IPS-20b (cell line): ENCODE data around the gene YWHAQ.

Experiments
- H3K27ac ChIP-seq: one replicate; pipeline ENCODE4 v1.5.1; 2013; ENCODE audit warnings: low read length
- H3K27me3 ChIP-seq: 2 replicates; pipeline ENCODE4 v1.6.1; 2013; ENCODE audit warnings: mild to moderate bottlenecking, low read length, inconsistent platforms; ENCODE audit not compliant: insufficient read depth
- H3K36me3 ChIP-seq: 2 replicates; pipeline ENCODE4 v1.6.1; 2013; ENCODE audit warnings: low read depth, mild to moderate bottlenecking, inconsistent platforms, low read length, moderate library complexity; ENCODE audit not compliant: insufficient read depth
- H3K4me1 ChIP-seq: 2 replicates; pipeline ENCODE4 v1.6.1; 2013; ENCODE audit warnings: mild to moderate bottlenecking, control low read depth, inconsistent platforms, low read length, moderate library complexity; ENCODE audit not compliant: insufficient read depth
- H3K4me3 ChIP-seq: 2 replicates; pipeline ENCODE4 v1.5.1; 2013; ENCODE audit warnings: mild to moderate bottlenecking, low read length, inconsistent platforms
- H3K9ac ChIP-seq: 2 replicates; pipeline ENCODE4 v1.6.1; 2013; ENCODE audit warnings: low read depth, mild to moderate bottlenecking, inconsistent platforms, low read length, moderate library complexity
- H3K9me3 ChIP-seq: 2 replicates; pipeline ENCODE4 v1.6.1; 2013; ENCODE audit warnings: mild to moderate bottlenecking, low read depth, low read length, inconsistent platforms; ENCODE audit not compliant: insufficient read depth

Gene YWHAQ

GRCh38 chr2:9582624-9583023 lies 48.2 kb downstream of the YWHAQ start:
- Histone ChIP-seq H3K36me3 (peaks cover 48% of the 10 kb centered on the region), H3K4me1 (no peaks in the 10 kb centered on the region), H3K9me3 (no peaks in the 10 kb centered on the region), H3K9ac (no peak overlapping the region), H3K27ac (no peak overlapping the region), H3K27me3 (no peaks in the 10 kb centered on the region), H3K4me3 (no peak overlapping the region)

GRCh38 chr2:9578467-9579235 lies 52.1 kb downstream of the YWHAQ start:
- no peaks in the 10 kb centered on the region for H3K9me3 ChIP-seq
- no peak overlapping the region for H3K27ac ChIP-seq
- no peak overlapping the region for H3K9ac ChIP-seq
- no peaks in the 10 kb centered on the region for H3K27me3 ChIP-seq
- H3K4me3 ChIP-seq: no peak overlapping the region
- peaks cover 11% of the 10 kb centered on the region for H3K36me3 ChIP-seq
- no peaks in the 10 kb centered on the region for H3K4me1 ChIP-seq

- Histone ChIP-seq H3K9me3 (no peaks in the 10 kb centered on the region), H3K9ac (no peak overlapping the region), H3K4me3 (no peak overlapping the region), H3K4me1 (no peaks in the 10 kb centered on the region), H3K36me3 (no peaks in the 10 kb centered on the region), H3K27me3 (no peaks in the 10 kb centered on the region), H3K27ac (no peak overlapping the region)
Measured at GRCh38 chr2:9574331-9574730, 56.5 kb downstream of the YWHAQ start.

GRCh38 chr2:9573840-9574239 lies 57.0 kb downstream of the YWHAQ start:
- H3K4me1 ChIP-seq: no peaks in the 10 kb centered on the region
- H3K27ac ChIP-seq: no peak overlapping the region
- H3K36me3 ChIP-seq: no peaks in the 10 kb centered on the region
- H3K4me3 ChIP-seq: no peak overlapping the region
- no peaks in the 10 kb centered on the region for H3K27me3 ChIP-seq
- no peak overlapping the region for H3K9ac ChIP-seq
- H3K9me3 ChIP-seq: no peaks in the 10 kb centered on the region

- no peak overlapping the region for H3K9ac ChIP-seq
- H3K4me3 ChIP-seq: no peak overlapping the region
- no peak overlapping the region for H3K27ac ChIP-seq
- no peaks in the 10 kb centered on the region for H3K36me3 ChIP-seq
- H3K27me3 ChIP-seq: no peaks in the 10 kb centered on the region
- no peaks in the 10 kb centered on the region for H3K4me1 ChIP-seq
- no peaks in the 10 kb centered on the region for H3K9me3 ChIP-seq
Measured at GRCh38 chr2:9573013-9573720, 57.6 kb downstream of the YWHAQ start.

- Histone ChIP-seq H3K9ac (no peak overlapping the region), H3K9me3 (no peaks in the 10 kb centered on the region), H3K4me3 (no peak overlapping the region), H3K36me3 (no peaks in the 10 kb centered on the region), H3K27me3 (no peaks in the 10 kb centered on the region), H3K4me1 (no peaks in the 10 kb centered on the region), H3K27ac (no peak overlapping the region)
Measured at GRCh38 chr2:9570182-9571060, 60.4 kb downstream of the YWHAQ start.

GRCh38 chr2:9565436-9566153 lies 65.2 kb downstream of the YWHAQ start:
- no peak overlapping the region for H3K9ac ChIP-seq
- H3K27ac ChIP-seq: no peak overlapping the region
- no peak overlapping the region for H3K4me3 ChIP-seq
- H3K4me1 ChIP-seq: no peaks in the 10 kb centered on the region
- H3K9me3 ChIP-seq: no peaks in the 10 kb centered on the region
- H3K27me3 ChIP-seq: no peaks in the 10 kb centered on the region
- no peaks in the 10 kb centered on the region for H3K36me3 ChIP-seq

- Histone ChIP-seq H3K4me3 (no peak overlapping the region), H3K9ac (no peak overlapping the region), H3K9me3 (no peaks in the 10 kb centered on the region), H3K4me1 (peaks cover 6% of the 10 kb centered on the region; the same call in 1 of the 2 replicates), H3K36me3 (no peaks in the 10 kb centered on the region), H3K27me3 (no peaks in the 10 kb centered on the region), H3K27ac (no peak overlapping the region)
Measured at GRCh38 chr2:9560628-9561027, 70.2 kb downstream of the YWHAQ start.

GRCh38 chr2:9558948-9559381 lies 71.8 kb downstream of the YWHAQ start:
- H3K9me3 ChIP-seq: no peaks in the 10 kb centered on the region
- no peak overlapping the region for H3K9ac ChIP-seq
- peaks cover 10% of the 10 kb centered on the region; the same call in 1 of the 2 replicates for H3K4me1 ChIP-seq
- H3K27ac ChIP-seq: no peak overlapping the region
- no peaks in the 10 kb centered on the region for H3K36me3 ChIP-seq
- no peak overlapping the region for H3K4me3 ChIP-seq
- H3K27me3 ChIP-seq: no peaks in the 10 kb centered on the region

GRCh38 chr2:9556121-9556743 lies 74.6 kb downstream of the YWHAQ start:
- Histone ChIP-seq H3K27ac (peak overlapping the region; percentile 76), H3K9ac (peak overlapping the region; percentile 88), H3K27me3 (no peaks in the 10 kb centered on the region), H3K36me3 (no peaks in the 10 kb centered on the region), H3K4me1 (peaks cover 15% of the 10 kb centered on the region), H3K9me3 (no peaks in the 10 kb centered on the region), H3K4me3 (peak overlapping the region; percentile 92)
